ENCODE measurements around the gene TACC2.
"Not testable (repeated sequence)": the region's sequence is repeated elsewhere in the genome, so short reads cannot be mapped to it uniquely, and the experiment has no call there.

TACC2 gene

GRCh38 chr10:122007415-122007814 lies 18.5 kb downstream of the TACC2 start:
- DNase-seq (ENCODE audit: low read depth in 2 of 2): no peak
- no peak for TF ChIP-seq CTCF (IDR thresholded peaks at IDR 0.05; ENCODE audit: low read depth, low read length)
- H3K4me3 ChIP-seq (replicated peaks in 1 of 2; ENCODE audit: low read depth in 2 of 2, low read length in 2 of 2): no peak overlapping the region

- no peak overlapping the region for H3K4me3 ChIP-seq (replicated peaks in 1 of 2; ENCODE audit: low read depth in 2 of 2, low read length in 2 of 2)
- TF ChIP-seq CTCF (IDR thresholded peaks at IDR 0.05; ENCODE audit: low read depth, low read length): no peak
- peak; percentile 5 to 52 for DNase-seq (ENCODE audit: low read depth in 2 of 2)
These were observed 21.6 kb downstream of the TACC2 start for GRCh38 chr10:122010405-122011050.

GRCh38 chr10:122012731-122013130 lies 23.8 kb downstream of the TACC2 start:
- no peak for TF ChIP-seq CTCF (IDR thresholded peaks at IDR 0.05; ENCODE audit: low read depth, low read length)
- no peak overlapping the region for H3K4me3 ChIP-seq (replicated peaks in 1 of 2; ENCODE audit: low read depth in 2 of 2, low read length in 2 of 2)
- no peak for DNase-seq (ENCODE audit: low read depth in 2 of 2)

- no peak for TF ChIP-seq CTCF (IDR thresholded peaks at IDR 0.05; ENCODE audit: low read depth, low read length)
- no peak overlapping the region for H3K4me3 ChIP-seq (replicated peaks in 1 of 2; ENCODE audit: low read depth in 2 of 2, low read length in 2 of 2)
- DNase-seq (ENCODE audit: low read depth in 2 of 2): no peak
These were observed 24.4 kb downstream of the TACC2 start for GRCh38 chr10:122013311-122013780.

GRCh38 chr10:122014652-122015248 lies 25.8 kb downstream of the TACC2 start:
- TF ChIP-seq CTCF (IDR thresholded peaks at IDR 0.05; ENCODE audit: low read depth, low read length): no peak
- DNase-seq (ENCODE audit: low read depth in 2 of 2): no peak
- H3K4me3 ChIP-seq (replicated peaks in 1 of 2; ENCODE audit: low read depth in 2 of 2, low read length in 2 of 2): no peak overlapping the region

- not testable (repeated sequence) for H3K4me3 ChIP-seq (replicated peaks in 1 of 2; ENCODE audit: low read depth in 2 of 2, low read length in 2 of 2); DNase-seq (ENCODE audit: low read depth in 2 of 2)
These were observed 29.0 kb downstream of the TACC2 start for GRCh38 chr10:122017926-122018325.

GRCh38 chr10:122018491-122018890 lies 29.5 kb downstream of the TACC2 start:
- TF ChIP-seq CTCF (IDR thresholded peaks at IDR 0.05; ENCODE audit: low read depth, low read length): no peak
- DNase-seq (ENCODE audit: low read depth in 2 of 2): no peak
- no peak overlapping the region for H3K4me3 ChIP-seq (replicated peaks in 1 of 2; ENCODE audit: low read depth in 2 of 2, low read length in 2 of 2)

All from cardiac fibroblast (primary cell).